Gastroesophageal sphincter (tissue), 3 donors: ENCODE data around the gene TSC22D4.

Experiments used
- CTCF ChIP-seq, 4 experiments: fragments of 200-600 bp in 2 of 4; fragments of 450-650 bp in 2 of 4; sonication (generic) in 1 of 4; IDR thresholded peaks; one replicate each; pipeline ENCODE4 v1.5.1; 2017 to 2019; ENCODE audit warnings: antibody characterized with exemption in 4 of 4, mild to moderate bottlenecking in 2 of 4, moderate library complexity in 2 of 4
- EP300 ChIP-seq: sonication (generic); formaldehyde crosslinking; IDR thresholded peaks from one replicate; pipeline ENCODE4 v1.6.1; 2017; ENCODE audit warnings: antibody characterized with exemption, mild to moderate bottlenecking
- POLR2A ChIP-seq, 2 donors: fragments of 450-650 bp; IDR thresholded peaks; one replicate each; pipeline ENCODE4 v1.6.1; 2017; ENCODE audit warnings: antibody characterized with exemption in 2 of 2, mild to moderate bottlenecking in 2 of 2, moderate library complexity in 1 of 2
- POLR2AphosphoS5 ChIP-seq: sonication (generic); formaldehyde crosslinking; IDR thresholded peaks from one replicate; pipeline ENCODE4 v1.6.1; 2017; ENCODE audit warnings: antibody characterized with exemption

GRCh38 chr7:100449190-100449795, 29.7 kb downstream of the TSC22D4 start:
- TF ChIP-seq EP300 = no peak
- no peak for TF ChIP-seq CTCF (IDR thresholded peaks at IDR 0.05)
- TF ChIP-seq POLR2A (IDR thresholded peaks at IDR 0.05) = no peak
- TF ChIP-seq POLR2AphosphoS5 = no peak
